A673 (cell line): ENCODE results near the gene SCAMP5. TPM values are rescaled to one million over a fixed set of nuclear protein-coding genes. Genes with fewer than 3 reads are reported as not detected.

Source experiments
- BruUV-seq: library from RNA; stranded (reverse); fragments of 400-500 nt; replicated peaks from 2 replicates; lab custom pipeline; 2021; lab: Mats Ljungman, UMichigan
- CTCF ChIA-PET: fragments of 300-600 bp; sonication (Branson Sonifier 250); formaldehyde crosslinking; loops from one replicate; lab custom pipeline; 2022; ENCODE audit warnings: antibody characterized with exemption; lab: Charles Lee
- POLR2A ChIA-PET: fragments of 300-600 bp; sonication (Branson Sonifier 250); formaldehyde crosslinking; loops from one replicate; lab custom pipeline; 2022; ENCODE audit warnings: antibody characterized with exemption; ENCODE audit not compliant: low non-redundant PET; lab: Charles Lee
- DNase-seq: peaks from one replicate; pipeline ENCODE4 v3.0.0-alpha.2; 2015; ENCODE audit warnings: low spot score
- H3K27ac ChIP-seq: fragments of 200-600 bp; sonication (generic); 2 replicates; pipeline ENCODE4 v1.5.1; 2016; ENCODE audit warnings: mixed run types, low read depth, mild to moderate bottlenecking, mixed read lengths, antibody characterized with exemption, low read length; ENCODE audit not compliant: poor library complexity, severe bottlenecking
- H3K27me3 ChIP-seq: fragments of 200-600 bp; sonication (generic); replicated peaks from 2 replicates; pipeline ENCODE4 v1.6.1; 2017; ENCODE audit warnings: mixed run types, low read depth, mild to moderate bottlenecking, mixed read lengths, antibody characterized with exemption, low read length; ENCODE audit not compliant: insufficient read depth, poor library complexity
- H3K36me3 ChIP-seq: fragments of 200-600 bp; sonication (generic); 2 replicates; pipeline ENCODE4 v1.6.1; 2016; ENCODE audit warnings: mixed run types, mild to moderate bottlenecking, mixed read lengths, antibody characterized with exemption, low read length; ENCODE audit not compliant: insufficient read depth, poor library complexity, severe bottlenecking
- H3K4me1 ChIP-seq: fragments of 200-600 bp; sonication (generic); 2 replicates; pipeline ENCODE4 v1.6.1; 2017; ENCODE audit warnings: mixed run types, mild to moderate bottlenecking, mixed read lengths, antibody characterized with exemption, low read length; ENCODE audit not compliant: insufficient read depth, poor library complexity, severe bottlenecking
- H3K4me3 ChIP-seq: fragments of 200-600 bp; sonication (generic); 2 replicates; pipeline ENCODE4 v1.5.1; 2016; ENCODE audit warnings: low read depth, mixed run types, mild to moderate bottlenecking, mixed read lengths, low read length; ENCODE audit not compliant: poor library complexity, severe bottlenecking
- H3K9me3 ChIP-seq: fragments of 200-600 bp; sonication (generic); 2 replicates; pipeline ENCODE4 v1.6.1; 2016; ENCODE audit warnings: mixed run types, low read depth, mild to moderate bottlenecking, mixed read lengths, antibody characterized with exemption, low read length; ENCODE audit not compliant: poor library complexity, severe bottlenecking
- CTCF ChIP-seq: fragments of 300-800, 200-600 bp; sonication (generic); conservative IDR thresholded peaks from 2 replicates; pipeline ENCODE4 v1.5.1; 2017; ENCODE audit warnings: low read depth, mild to moderate bottlenecking, antibody characterized with exemption, low read length, moderate library complexity, mixed read lengths
- EZH2 ChIP-seq: fragments of 200-600 bp; sonication (generic); IDR thresholded peaks from 2 replicates; pipeline ENCODE4 v1.6.1; 2017; ENCODE audit warnings: borderline replicate concordance, low read depth, mild to moderate bottlenecking, mixed read lengths, antibody characterized with exemption, low read length; ENCODE audit not compliant: poor library complexity, severe bottlenecking
- intact Hi-C: fragments of 100-400 bp; cut with micrococcal nuclease; formaldehyde crosslinking; loops from one replicate; pipeline ENCODE4 v1.10.0; 2022; ENCODE audit not compliant: unreplicated experiment
- total RNA-seq: library from RNA; stranded (reverse); gene quantifications from 2 replicates; pipeline ENCODE4 v1.2.3, GENCODE V29; 2021

SCAMP5 gene
- total RNA-seq, 1 experiment from 2014 or later, result 3.8 TPM

GRCh38 chr15:75008221-75008625 lies 12.9 kb downstream of the SCAMP5 start:
- BruUV-seq, result no TSS peak
- Histone ChIP-seq H3K9me3 (no peaks in the 10 kb centered on the region), H3K4me1 (no peaks in the 10 kb centered on the region), H3K27ac (no peak overlapping the region), H3K4me3 (no peak overlapping the region), H3K27me3 (no peaks in the 10 kb centered on the region), H3K36me3 (no peaks in the 10 kb centered on the region)
- ChIA-PET CTCF (no interaction called here), POLR2A (no interaction called here)
- intact Hi-C loops, result no loop called here
- no peak for DNase-seq
- TF ChIP-seq EZH2 (no peak), CTCF (no peak)

GRCh38 chr15:75008629-75009326 lies 13.4 kb downstream of the SCAMP5 start:
- Histone ChIP-seq H3K36me3 (no peaks in the 10 kb centered on the region), H3K4me1 (no peaks in the 10 kb centered on the region), H3K27ac (no peak overlapping the region), H3K4me3 (no peak overlapping the region), H3K9me3 (no peaks in the 10 kb centered on the region), H3K27me3 (no peaks in the 10 kb centered on the region)
- CTCF ChIA-PET, result no interaction called here
- BruUV-seq, result no TSS peak
- POLR2A ChIA-PET, result no interaction called here
- TF ChIP-seq CTCF, result no peak
- no peak for TF ChIP-seq EZH2
- intact Hi-C loops, result no loop called here
- DNase-seq, result no peak

- Histone ChIP-seq H3K9me3 (no peaks in the 10 kb centered on the region), H3K36me3 (no peaks in the 10 kb centered on the region), H3K4me1 (no peaks in the 10 kb centered on the region), H3K4me3 (no peak overlapping the region), H3K27me3 (no peaks in the 10 kb centered on the region), H3K27ac (no peak overlapping the region)
- intact Hi-C loops, result no loop called here
- CTCF ChIA-PET, result no interaction called here
- POLR2A ChIA-PET, result no interaction called here
- no peak for DNase-seq
- BruUV-seq, result no TSS peak
- TF ChIP-seq EZH2, result no peak
- TF ChIP-seq CTCF, result no peak
Measured at GRCh38 chr15:75016431-75016830, 21.1 kb downstream of the SCAMP5 start.
